GM21526 (cell line): ENCODE data around the gene CCDC102A.
A peak's percentile ranks its signal among the peaks of the same experiment; 100 is the strongest.
"Not testable (repeated sequence)": the region's sequence is repeated elsewhere in the genome, so short reads cannot be mapped to it uniquely, and the experiment has no call there.

Source experiments
- ATAC-seq: cut with Tn5 transposase; IDR thresholded peaks from one replicate; pipeline ENCODE4 v1.9.1; 2021; ENCODE audit warnings: moderate library complexity; ENCODE audit not compliant: unreplicated experiment, low FRiP score

Gene CCDC102A

DNA sequence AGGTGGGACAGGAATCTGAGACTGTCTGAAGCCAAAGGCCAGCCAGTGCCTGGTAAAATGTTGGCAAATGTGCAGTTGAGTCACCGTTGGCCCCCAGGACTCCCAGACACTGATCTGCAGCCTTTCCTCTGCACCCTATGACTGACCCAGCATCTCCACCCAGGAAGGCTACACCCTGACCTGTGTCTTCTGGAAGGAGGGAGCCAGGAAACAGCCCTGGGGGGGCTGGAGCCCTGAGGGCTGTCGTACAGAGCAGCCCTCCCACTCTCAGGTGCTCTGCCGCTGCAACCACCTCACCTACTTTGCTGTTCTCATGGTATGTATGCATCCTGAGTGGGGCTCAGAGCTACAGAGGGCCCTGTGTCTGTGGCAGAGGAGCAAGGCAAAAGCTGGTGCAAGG lies 30.1 kb upstream of the CCDC102A start:
- no peak for ATAC-seq

DNA sequence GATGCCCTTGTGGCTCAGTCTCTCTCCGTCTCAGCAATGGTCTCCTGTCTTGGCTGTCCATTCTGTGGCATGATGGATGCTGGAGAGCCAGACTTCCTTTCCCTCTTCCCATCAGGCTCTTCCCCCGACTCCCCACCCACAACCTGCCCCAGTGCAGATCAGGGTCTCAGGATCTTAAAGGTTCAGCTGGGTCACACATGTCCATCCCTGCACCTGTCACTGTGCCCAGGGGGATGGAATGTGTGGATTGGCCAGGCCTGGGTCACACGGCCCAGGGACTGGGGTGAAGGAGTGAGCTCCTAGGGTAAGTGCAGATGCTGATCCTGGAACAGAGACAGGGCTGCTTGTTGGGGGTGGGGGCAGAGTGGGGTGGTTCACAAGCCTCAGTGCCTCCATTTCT lies 29.1 kb upstream of the CCDC102A start:
- ATAC-seq = no peak

GRCh38 chr16:57564571-57565270 lies 28.4 kb upstream of the CCDC102A start:
- no peak for ATAC-seq

- no peak for ATAC-seq
These were observed 27.4 kb upstream of the CCDC102A start for GRCh38 chr16:57563761-57564160.

GRCh38 chr16:57563487-57563750 lies 27.0 kb upstream of the CCDC102A start:
- no peak for ATAC-seq

- no peak for ATAC-seq
These were observed 26.5 kb upstream of the CCDC102A start for GRCh38 chr16:57562669-57563486.

GRCh38 chr16:57562066-57562465 lies 25.7 kb upstream of the CCDC102A start:
- ATAC-seq = no peak

GRCh38 chr16:57559072-57559790 lies 22.9 kb upstream of the CCDC102A start:
- ATAC-seq = no peak

DNA sequence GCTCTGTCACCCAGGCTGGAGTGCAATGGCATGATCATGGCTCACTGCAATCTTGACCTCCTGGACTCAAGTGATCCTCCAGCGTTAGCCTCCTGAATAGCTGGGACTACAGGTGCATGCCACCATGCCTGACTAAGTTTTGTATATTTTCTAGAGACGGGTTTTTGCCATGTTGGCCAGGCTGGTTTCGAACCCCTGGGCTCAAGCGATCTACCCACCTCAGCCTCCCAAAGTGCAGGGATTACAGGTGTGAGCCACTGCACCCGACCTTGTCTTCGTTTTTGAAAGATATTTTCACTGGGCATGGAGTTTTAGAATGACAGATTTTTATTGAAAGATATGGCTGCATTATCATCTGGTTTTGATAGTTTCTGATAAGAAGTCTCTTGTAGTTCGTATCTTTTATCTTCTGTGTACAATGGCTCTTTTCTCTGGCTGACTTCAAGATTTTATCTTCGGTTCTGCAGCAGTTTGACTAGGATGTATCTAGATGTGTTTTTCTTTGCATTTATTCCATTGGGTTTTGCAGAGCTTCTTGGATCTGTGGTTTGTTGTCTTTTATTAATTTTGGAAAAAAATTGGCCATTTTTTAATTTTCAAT lies 20.7 kb upstream of the CCDC102A start:
- ATAC-seq = no peak

GRCh38 chr16:57555831-57556230 lies 19.5 kb upstream of the CCDC102A start:
- no peak for ATAC-seq

- ATAC-seq = no peak
These were observed 14.7 kb upstream of the CCDC102A start for GRCh38 chr16:57551057-57551456.

DNA sequence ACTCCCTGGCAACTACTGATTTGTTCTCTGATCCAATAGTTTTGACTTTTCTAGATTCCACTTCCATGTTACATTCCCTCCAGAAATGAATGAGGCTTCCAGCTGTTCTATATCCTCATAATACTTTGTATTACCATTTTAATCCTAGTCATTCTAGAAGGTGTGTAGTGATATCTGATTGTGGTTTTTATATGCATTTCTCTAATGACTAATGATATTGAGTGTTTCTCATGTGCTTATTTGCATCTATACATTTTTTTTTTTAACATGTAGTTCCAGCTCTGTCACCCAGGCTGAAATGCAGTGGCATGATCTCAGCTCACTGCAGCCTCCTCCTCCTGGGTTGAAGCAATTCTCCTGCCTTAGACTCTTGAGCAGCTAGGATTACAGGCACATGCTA lies 13.4 kb upstream of the CCDC102A start:
- ATAC-seq = no peak

- ATAC-seq = no peak
These were observed 12.0 kb upstream of the CCDC102A start for GRCh38 chr16:57548408-57548807.

GRCh38 chr16:57547524-57547923 lies 11.2 kb upstream of the CCDC102A start:
- not testable (repeated sequence) for ATAC-seq

DNA sequence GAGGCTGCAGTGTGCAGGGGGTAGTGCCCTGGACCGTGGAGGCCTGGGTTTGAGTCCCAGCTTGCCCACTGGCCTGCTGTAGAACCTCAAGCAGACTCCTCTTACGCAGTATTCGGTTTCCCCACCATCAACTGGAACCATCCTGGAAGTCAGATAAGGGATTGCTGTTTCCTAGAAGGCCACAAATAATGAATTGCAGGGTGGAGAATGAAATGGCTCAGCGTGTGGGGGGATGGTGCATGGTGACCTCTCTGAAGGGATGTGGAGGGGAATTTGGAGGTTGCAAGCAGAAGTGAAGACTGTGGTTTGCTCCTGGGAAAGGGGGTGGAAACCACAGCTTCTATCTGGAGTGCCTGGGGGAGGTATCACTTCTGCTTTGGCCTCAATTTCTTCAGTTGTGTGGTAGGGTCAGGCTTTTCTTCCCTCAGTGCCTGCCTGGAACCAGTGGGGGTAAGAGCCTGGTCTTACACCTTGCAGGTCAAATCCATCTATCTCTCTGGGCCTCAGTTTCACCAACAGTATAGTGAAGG lies 7.8 kb upstream of the CCDC102A start:
- ATAC-seq = peak; percentile 63

- no peak for ATAC-seq
These were observed 5.5 kb upstream of the CCDC102A start for GRCh38 chr16:57541754-57542435.

GRCh38 chr16:57540906-57541753 lies 4.8 kb upstream of the CCDC102A start:
- no peak for ATAC-seq

GRCh38 chr16:57540387-57540786 lies 4.0 kb upstream of the CCDC102A start:
- ATAC-seq = no peak

GRCh38 chr16:57539072-57539796 lies 2.9 kb upstream of the CCDC102A start:
- ATAC-seq = peak; percentile 30
